GM18909 (cell line): Measurements from ENCODE around the gene URB1.
A peak's percentile ranks its signal among the peaks of the same experiment; 100 is the strongest.
"Not testable (repeated sequence)": the region's sequence is repeated elsewhere in the genome, so short reads cannot be mapped to it uniquely, and the experiment has no call there.

Experiments
- ATAC-seq: cut with Tn5 transposase; IDR thresholded peaks from one replicate; pipeline ENCODE4 v1.9.1; 2021; ENCODE audit warnings: mild to moderate bottlenecking; ENCODE audit not compliant: unreplicated experiment, poor library complexity

Gene URB1

GRCh38 chr21:32392880-32393676, at the start of gene URB1:
Gene URB1, minus strand, starts transcription at chr21:32393012. Its CDS starts 102 bp downstream, at chr21:32392910.
- peak; percentile 96 for ATAC-seq

DNA sequence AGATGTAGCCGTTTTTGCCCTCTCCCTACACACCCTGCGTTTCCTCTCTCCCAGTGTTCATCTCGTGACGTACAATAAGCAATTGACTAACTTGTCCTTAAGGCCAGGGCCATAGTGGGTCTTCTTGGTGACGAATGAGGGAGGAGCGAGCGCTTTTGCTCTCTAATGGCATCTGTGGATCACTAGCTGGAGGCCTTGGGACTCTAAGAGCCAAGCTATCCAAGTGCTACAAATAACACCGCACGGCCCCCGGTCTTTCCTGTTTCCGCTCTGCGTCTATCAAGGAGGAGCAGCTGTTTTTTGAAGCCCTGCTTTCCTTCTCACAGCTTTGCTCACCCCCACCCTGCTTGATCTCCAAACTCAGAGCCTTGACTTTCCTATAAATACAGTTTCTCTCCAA, 44.9 kb upstream of the URB1 start:
- no peak for ATAC-seq

- ATAC-seq: not testable (repeated sequence)
Measured at GRCh38 chr21:32432982-32433660, 40.3 kb upstream of the URB1 start.

GRCh38 chr21:32427958-32428623, 35.3 kb upstream of the URB1 start:
- no peak for ATAC-seq

DNA sequence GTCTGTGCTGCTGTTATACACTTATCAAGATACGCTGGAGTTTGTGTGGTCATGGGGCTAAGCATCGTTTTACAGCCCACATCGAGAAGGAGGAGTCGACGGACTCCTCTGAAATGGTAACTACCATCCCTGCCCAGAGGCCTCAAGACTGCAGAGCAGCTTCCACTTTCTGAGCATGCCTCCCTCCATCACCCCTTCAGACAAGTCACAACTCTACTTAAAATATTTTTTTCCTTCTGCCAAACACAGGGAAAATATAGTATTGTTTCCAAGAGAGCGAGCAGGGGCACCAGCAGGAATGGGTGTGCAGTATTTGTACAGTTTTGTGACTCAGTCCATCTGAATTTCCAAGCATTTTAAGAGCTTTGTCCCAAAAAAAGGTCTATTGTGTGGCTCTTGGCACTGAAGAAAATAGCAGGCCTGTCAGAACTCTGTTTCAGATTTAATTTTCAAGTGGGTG, 33.8 kb upstream of the URB1 start:
- no peak for ATAC-seq

GRCh38 chr21:32426066-32426465, 33.3 kb upstream of the URB1 start:
- ATAC-seq: no peak

DNA sequence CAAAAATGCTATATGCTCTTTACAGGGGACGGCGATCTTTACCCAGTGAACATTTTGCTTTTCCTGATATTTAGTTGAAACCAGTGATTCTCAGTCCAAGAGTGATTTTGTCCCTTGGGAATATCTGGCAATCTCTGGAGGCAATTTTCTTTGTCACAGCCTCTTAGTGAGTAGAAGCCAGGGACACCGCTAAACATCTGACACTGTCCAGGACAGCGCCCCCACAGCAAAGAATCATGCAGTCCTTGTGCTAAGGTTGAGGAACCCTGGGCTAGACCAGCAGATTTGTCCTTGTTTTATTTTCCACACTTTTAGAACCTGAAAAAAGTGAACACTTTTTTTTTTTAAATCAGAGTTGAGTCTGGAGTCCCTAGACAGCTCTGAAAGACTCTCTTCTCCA, 32.8 kb upstream of the URB1 start:
- ATAC-seq: no peak

- no peak for ATAC-seq
Measured at GRCh38 chr21:32424674-32425073, 31.9 kb upstream of the URB1 start.

DNA sequence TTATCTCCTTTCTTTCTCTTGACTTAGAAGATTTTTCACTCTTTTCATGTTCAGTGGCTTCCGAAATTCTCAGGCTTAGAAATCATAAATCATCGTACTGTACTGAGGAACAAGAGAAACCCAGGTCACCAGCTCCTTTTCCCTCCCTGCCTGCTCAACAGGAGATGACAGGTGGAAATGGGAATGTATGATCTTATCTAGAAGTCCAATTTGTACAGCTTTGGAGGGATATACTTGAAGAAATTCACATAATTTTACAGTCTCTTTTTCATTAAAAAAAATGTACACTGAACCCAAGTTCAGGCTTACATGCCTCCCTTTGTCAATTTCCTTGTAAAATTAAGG, 31.4 kb upstream of the URB1 start:
- no peak for ATAC-seq

DNA sequence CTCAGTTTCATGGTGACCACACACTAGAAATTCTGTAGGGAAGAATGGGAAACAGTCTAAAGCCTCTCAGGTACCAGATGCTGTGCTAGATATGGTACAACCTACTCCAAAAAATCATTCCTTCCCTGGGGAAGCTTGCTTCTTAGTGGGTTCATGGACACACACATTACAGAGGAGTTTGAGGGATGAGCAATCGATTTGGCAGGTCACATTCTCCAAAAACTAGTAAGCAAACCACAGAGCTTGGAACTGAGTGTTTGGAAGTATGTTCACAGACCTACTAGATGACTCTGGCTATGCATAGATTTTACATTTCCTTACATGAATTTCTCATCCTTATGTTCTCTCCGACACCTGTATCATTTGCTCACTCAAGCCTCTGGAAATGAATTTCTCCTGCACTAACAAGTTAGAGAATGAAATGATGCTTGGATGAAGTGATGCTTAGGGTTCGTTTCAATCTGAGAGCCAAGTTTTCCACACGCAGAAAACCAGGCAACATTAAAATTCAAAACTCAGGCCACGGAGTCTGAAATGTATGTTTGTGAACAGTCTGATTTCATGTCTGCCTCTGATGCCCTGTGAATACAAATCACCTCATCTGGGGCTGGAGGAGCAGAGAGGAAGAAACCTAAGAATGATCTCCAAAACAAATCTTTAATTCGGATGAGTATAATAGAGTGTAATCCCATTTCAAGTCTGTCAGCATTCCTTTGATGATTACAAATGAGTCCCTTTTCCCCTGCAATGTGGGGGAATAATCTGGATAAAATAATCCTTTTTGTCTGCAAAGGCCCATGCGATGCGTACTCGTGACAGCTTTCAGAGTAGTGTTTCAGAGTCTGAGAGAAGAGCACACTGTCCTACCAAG, 30.7 kb upstream of the URB1 start:
- ATAC-seq: no peak

GRCh38 chr21:32422064-32422463, 29.3 kb upstream of the URB1 start:
- no peak for ATAC-seq

DNA sequence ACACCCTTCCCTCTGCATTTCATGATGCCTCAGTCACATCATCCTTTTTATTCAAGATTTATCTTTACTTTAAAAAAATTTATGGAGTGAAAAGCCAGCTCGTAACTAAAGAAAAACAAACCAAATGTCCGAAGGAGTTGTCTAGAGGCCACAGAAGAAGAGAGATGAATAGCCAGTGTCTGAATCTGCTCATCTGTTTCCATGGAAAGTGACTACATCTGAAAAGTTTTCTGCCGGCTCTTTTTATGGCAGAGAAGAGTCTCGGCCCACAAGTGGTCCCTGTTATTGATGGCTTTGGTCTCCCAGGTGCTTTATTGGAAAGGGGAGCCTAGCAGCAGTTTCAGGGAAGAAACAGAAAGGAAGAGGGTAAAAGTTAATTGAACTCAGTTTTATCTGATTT, 25.3 kb upstream of the URB1 start:
- ATAC-seq: no peak

DNA sequence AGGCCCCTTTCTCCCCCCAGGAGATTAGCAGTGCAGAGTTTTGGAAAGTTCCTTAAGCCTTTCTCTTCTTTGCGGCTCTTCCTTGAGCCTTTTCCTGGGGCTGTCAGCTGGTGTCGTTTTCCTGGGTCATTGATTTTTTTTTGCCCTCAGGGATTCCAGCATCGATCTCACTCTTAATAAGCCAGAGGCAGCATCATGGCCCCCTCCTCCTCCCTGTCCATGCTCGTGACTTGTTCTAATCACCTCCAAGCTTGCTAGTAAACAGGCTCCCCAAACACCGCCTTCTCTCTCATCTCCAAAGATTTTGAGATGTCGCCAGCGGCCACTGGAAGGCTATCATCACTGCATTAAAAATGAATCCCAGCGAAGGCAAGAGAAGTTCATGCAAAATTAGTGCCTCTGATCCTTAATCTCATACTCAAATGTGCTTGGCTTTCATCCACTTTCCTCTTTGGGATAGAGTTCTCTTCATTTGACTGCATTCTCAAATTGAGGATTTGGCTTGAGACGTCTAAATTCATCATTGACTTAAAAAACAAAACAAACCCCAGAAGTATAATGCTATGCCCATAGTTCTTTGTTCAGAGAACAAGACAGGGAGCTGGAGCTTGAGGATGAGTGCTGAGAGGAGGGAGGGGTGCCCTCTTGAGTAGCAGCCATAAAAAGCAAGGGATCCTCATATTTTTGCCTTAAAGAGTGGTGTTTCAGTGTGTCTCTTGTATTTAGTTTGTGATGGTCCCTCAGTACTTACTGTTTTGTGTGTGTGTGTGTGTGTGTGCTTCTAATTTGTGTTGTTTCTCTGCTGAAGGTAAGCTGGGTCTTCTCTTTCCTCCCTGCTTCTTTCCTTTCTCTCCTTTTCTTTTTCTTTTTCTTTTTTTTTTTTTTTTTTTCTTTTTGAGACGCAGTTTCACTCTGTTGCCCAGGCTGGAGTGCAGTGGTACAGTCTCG, 22.9 kb upstream of the URB1 start:
- no peak for ATAC-seq

- no peak for ATAC-seq
Measured at GRCh38 chr21:32414579-32415358, 22.0 kb upstream of the URB1 start.

- ATAC-seq: no peak
Measured at GRCh38 chr21:32413697-32414578, 21.1 kb upstream of the URB1 start.

DNA sequence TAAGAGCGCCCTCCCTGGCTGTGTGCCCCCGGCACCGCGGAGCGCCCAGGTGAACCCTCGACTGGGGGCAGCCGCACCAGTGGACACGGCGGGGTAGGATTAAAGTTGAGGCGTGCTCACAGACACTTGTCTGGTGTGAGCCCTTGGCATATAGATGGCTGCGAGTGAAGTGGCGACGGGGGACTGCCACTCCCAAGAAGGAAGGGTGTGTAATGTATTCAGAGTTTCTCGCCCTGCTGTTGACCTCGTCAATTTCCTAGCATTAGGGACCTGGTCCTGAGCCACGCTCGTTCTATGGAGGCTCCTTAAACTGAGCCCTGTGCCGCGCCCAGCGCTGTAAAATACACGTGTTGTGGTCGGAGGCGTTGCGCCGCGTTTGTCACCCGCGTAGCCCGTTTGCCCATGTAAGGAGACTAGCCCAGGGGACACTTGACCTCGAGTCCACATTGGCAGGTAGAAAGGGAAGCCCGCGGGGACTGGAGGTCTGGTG, 20.2 kb upstream of the URB1 start:
- no peak for ATAC-seq
